ENCODE data around the gene MAB21L1. TPM values are rescaled to one million over a fixed set of nuclear protein-coding genes. Genes with fewer than 3 reads are reported as not detected.

Gene MAB21L1
- polyA plus RNA-seq, 1 donor from 2014 or later = 0.07 TPM

DNA sequence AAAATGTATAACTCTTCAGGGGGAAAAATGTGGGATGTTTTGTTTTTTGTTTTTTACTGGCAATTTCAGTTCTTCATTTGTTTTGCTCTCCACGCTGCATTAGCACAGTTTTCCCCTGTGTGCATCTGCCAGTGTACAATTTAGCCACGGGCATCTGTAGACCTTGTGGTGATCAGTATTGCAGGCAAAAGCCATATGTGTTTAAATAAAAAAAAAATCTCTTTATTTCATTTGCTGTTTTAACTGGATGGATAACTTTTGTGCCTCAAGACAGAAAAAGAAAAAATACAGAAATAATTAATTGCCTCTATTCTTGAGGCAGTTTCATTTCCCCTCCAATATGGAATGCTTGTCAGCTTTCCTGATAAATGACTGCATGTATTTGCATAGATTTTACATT is 7.9 kb upstream of the MAB21L1 start:
- peaks cover under 1% of the 10 kb centered on the region for H4K20me1 ChIP-seq (ENCODE audit: insufficient read depth)
- no peak overlapping the region for H3K4me2 ChIP-seq (ENCODE audit: low read length)
- H3K79me2 ChIP-seq (replicated peaks; ENCODE audit: insufficient read depth, low read length) = no peaks in the 10 kb centered on the region
- H3K9me3 ChIP-seq (ENCODE audit: low read length) = no peaks in the 10 kb centered on the region
- H3F3A ChIP-seq (ENCODE audit: insufficient read depth, low read length, poor library complexity, severe bottlenecking) = no peaks in the 10 kb centered on the region
- H3K4me3 ChIP-seq (ENCODE audit: low read length) = no peak overlapping the region
- no peak overlapping the region for H3K9ac ChIP-seq (ENCODE audit: low read length)
- peaks cover 33% of the 10 kb centered on the region for H3K27me3 ChIP-seq (ENCODE audit: insufficient read depth, low read depth, low read length)
- no peaks in the 10 kb centered on the region for H3K36me3 ChIP-seq (ENCODE audit: insufficient read depth, low read length)
- no peak for TF ChIP-seq CTCF (IDR thresholded peaks at IDR 0.05; ENCODE audit: poor library complexity, severe bottlenecking)
- TF ChIP-seq RAD21 (conservative IDR thresholded peaks at IDR 0.05) = no peak
- no peak for TF ChIP-seq EP300 (conservative IDR thresholded peaks at IDR 0.05; ENCODE audit: poor library complexity, severe bottlenecking)
- no peak for TF ChIP-seq POLR2AphosphoS5 (IDR thresholded peaks at IDR 0.05)
- no peak for TF ChIP-seq MXI1 (conservative IDR thresholded peaks at IDR 0.05; ENCODE audit: poor library complexity, severe bottlenecking)
- no peak for TF ChIP-seq SMC3 (conservative IDR thresholded peaks at IDR 0.05; ENCODE audit: poor library complexity)
- TF ChIP-seq, protein P1, sequence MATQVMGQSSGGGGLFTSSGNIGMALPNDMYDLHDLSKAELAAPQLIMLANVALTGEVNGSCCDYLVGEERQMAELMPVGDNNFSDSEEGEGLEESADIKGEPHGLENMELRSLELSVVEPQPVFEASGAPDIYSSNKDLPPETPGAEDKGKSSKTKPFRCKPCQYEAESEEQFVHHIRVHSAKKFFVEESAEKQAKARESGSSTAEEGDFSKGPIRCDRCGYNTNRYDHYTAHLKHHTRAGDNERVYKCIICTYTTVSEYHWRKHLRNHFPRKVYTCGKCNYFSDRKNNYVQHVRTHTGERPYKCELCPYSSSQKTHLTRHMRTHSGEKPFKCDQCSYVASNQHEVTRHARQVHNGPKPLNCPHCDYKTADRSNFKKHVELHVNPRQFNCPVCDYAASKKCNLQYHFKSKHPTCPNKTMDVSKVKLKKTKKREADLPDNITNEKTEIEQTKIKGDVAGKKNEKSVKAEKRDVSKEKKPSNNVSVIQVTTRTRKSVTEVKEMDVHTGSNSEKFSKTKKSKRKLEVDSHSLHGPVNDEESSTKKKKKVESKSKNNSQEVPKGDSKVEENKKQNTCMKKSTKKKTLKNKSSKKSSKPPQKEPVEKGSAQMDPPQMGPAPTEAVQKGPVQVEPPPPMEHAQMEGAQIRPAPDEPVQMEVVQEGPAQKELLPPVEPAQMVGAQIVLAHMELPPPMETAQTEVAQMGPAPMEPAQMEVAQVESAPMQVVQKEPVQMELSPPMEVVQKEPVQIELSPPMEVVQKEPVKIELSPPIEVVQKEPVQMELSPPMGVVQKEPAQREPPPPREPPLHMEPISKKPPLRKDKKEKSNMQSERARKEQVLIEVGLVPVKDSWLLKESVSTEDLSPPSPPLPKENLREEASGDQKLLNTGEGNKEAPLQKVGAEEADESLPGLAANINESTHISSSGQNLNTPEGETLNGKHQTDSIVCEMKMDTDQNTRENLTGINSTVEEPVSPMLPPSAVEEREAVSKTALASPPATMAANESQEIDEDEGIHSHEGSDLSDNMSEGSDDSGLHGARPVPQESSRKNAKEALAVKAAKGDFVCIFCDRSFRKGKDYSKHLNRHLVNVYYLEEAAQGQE (IDR thresholded peaks at IDR 0.05; ENCODE audit: borderline replicate concordance) = no peak
- no peak for TF ChIP-seq TAF1 (IDR thresholded peaks at IDR 0.05; ENCODE audit: low read depth)
- H3K9me2 ChIP-seq (ENCODE audit: insufficient read depth, low read length) = no peaks in the 10 kb centered on the region
- H2AFZ ChIP-seq (ENCODE audit: low read depth, low read length) = no peak overlapping the region
- no peak overlapping the region for H3K27ac ChIP-seq (ENCODE audit: low read length)

DNA sequence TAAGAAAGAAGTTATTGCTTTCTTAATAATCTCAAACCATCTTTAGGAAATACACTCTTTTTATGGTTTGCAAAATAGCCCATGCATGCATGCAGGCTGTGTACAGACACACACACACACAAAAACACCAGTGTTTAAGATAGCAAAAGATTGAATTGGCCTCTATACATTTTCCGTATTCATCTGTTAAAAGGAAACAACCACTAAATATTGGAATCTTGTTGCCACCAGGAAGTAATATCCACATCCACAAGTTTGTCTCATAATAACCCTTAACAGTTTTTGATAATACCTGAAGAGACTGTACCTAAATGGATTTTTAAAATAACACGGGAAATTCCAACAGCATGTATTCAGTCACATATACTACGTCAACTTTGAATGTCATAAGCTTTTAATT is 7.3 kb upstream of the MAB21L1 start:
- no peaks in the 10 kb centered on the region for H3K9me2 ChIP-seq (ENCODE audit: insufficient read depth, low read length)
- peaks cover 40% of the 10 kb centered on the region for H3K27me3 ChIP-seq (ENCODE audit: insufficient read depth, low read depth, low read length)
- H3F3A ChIP-seq (ENCODE audit: insufficient read depth, low read length, poor library complexity, severe bottlenecking) = no peaks in the 10 kb centered on the region
- H3K27ac ChIP-seq (ENCODE audit: low read length) = no peak overlapping the region
- H3K9me3 ChIP-seq (ENCODE audit: low read length) = no peaks in the 10 kb centered on the region
- no peak overlapping the region for H2AFZ ChIP-seq (ENCODE audit: low read depth, low read length)
- no peaks in the 10 kb centered on the region for H3K36me3 ChIP-seq (ENCODE audit: insufficient read depth, low read length)
- no peak overlapping the region for H3K9ac ChIP-seq (ENCODE audit: low read length)
- H3K79me2 ChIP-seq (replicated peaks; ENCODE audit: insufficient read depth, low read length) = no peaks in the 10 kb centered on the region
- no peak for TF ChIP-seq POLR2AphosphoS5 (IDR thresholded peaks at IDR 0.05)
- TF ChIP-seq EP300 (conservative IDR thresholded peaks at IDR 0.05; ENCODE audit: poor library complexity, severe bottlenecking) = no peak
- no peak for TF ChIP-seq MXI1 (conservative IDR thresholded peaks at IDR 0.05; ENCODE audit: poor library complexity, severe bottlenecking)
- TF ChIP-seq EZH2 (IDR thresholded peaks at IDR 0.05; ENCODE audit: borderline replicate concordance, insufficient read depth, low read length, poor library complexity, severe bottlenecking) = no peak
- TF ChIP-seq CTCF (IDR thresholded peaks at IDR 0.05; ENCODE audit: poor library complexity, severe bottlenecking) = no peak
- no peak for TF ChIP-seq TAF1 (IDR thresholded peaks at IDR 0.05; ENCODE audit: low read depth)
- TF ChIP-seq, protein P1 (IDR thresholded peaks at IDR 0.05; ENCODE audit: borderline replicate concordance) = no peak
- TF ChIP-seq SMC3 (conservative IDR thresholded peaks at IDR 0.05; ENCODE audit: poor library complexity) = no peak
- no peak for TF ChIP-seq RAD21 (conservative IDR thresholded peaks at IDR 0.05)
- H3K4me3 ChIP-seq (ENCODE audit: low read length) = no peak overlapping the region
- H4K20me1 ChIP-seq (ENCODE audit: insufficient read depth) = peaks cover 6% of the 10 kb centered on the region
- no peak overlapping the region for H3K4me2 ChIP-seq (ENCODE audit: low read length)

Data from neural cell (in vitro differentiated cells).